ENCODE measurements around the gene KPNA4.

The KPNA4 gene

GRCh38 chr3:160475884-160476283 is 89.5 kb downstream of the KPNA4 start:
- TF ChIP-seq, protein P1, sequence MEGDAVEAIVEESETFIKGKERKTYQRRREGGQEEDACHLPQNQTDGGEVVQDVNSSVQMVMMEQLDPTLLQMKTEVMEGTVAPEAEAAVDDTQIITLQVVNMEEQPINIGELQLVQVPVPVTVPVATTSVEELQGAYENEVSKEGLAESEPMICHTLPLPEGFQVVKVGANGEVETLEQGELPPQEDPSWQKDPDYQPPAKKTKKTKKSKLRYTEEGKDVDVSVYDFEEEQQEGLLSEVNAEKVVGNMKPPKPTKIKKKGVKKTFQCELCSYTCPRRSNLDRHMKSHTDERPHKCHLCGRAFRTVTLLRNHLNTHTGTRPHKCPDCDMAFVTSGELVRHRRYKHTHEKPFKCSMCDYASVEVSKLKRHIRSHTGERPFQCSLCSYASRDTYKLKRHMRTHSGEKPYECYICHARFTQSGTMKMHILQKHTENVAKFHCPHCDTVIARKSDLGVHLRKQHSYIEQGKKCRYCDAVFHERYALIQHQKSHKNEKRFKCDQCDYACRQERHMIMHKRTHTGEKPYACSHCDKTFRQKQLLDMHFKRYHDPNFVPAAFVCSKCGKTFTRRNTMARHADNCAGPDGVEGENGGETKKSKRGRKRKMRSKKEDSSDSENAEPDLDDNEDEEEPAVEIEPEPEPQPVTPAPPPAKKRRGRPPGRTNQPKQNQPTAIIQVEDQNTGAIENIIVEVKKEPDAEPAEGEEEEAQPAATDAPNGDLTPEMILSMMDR (IDR thresholded peaks at IDR 0.05; ENCODE audit: extremely low read depth, insufficient read depth, missing control alignments): no peak
- in situ Hi-C loops (cut with MboI; ENCODE audit: low pct_unique_long_range_greater_than_20kb, low sequenced_read_pairs, unreplicated experiment): no loop called here
- DNase-seq (ENCODE audit: low spot score): no peak

DNA sequence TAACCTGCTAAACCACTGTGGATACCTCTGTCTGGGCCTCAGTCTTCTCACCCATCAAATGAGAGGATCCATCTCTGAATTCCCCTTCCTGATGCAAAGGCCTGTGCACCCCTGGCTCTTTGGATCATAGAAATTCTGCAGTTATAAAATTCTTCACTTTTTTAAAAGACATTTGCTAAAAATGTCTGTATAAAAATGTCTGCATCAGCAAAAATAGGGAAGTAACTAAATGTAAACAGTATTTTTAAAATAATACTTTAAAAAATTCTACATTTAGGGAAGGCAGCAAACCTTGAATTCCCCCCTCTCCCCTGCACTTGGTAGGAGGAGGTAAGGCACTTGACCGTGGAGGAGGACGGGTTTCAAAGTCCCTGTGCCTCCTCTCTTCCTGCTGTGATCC is 90.2 kb downstream of the KPNA4 start:
- no peak for DNase-seq (ENCODE audit: low spot score)
- TF ChIP-seq, protein P1 (IDR thresholded peaks at IDR 0.05; ENCODE audit: extremely low read depth, insufficient read depth, missing control alignments): no peak
- in situ Hi-C loops (cut with MboI; ENCODE audit: low pct_unique_long_range_greater_than_20kb, low sequenced_read_pairs, unreplicated experiment): no loop called here

GRCh38 chr3:160474416-160474838 is 90.9 kb downstream of the KPNA4 start:
- TF ChIP-seq, protein P1 (IDR thresholded peaks at IDR 0.05; ENCODE audit: extremely low read depth, insufficient read depth, missing control alignments): no peak
- no peak for DNase-seq (ENCODE audit: low spot score)
- in situ Hi-C loops (cut with MboI; ENCODE audit: low pct_unique_long_range_greater_than_20kb, low sequenced_read_pairs, unreplicated experiment): no loop called here

GRCh38 chr3:160473978-160474377 is 91.4 kb downstream of the KPNA4 start:
- no peak for DNase-seq (ENCODE audit: low spot score)
- in situ Hi-C loops (cut with MboI; ENCODE audit: low pct_unique_long_range_greater_than_20kb, low sequenced_read_pairs, unreplicated experiment): no loop called here
- TF ChIP-seq, protein P1 (IDR thresholded peaks at IDR 0.05; ENCODE audit: extremely low read depth, insufficient read depth, missing control alignments): no peak

- TF ChIP-seq, protein P1 (IDR thresholded peaks at IDR 0.05; ENCODE audit: extremely low read depth, insufficient read depth, missing control alignments): no peak
- no peak for DNase-seq (ENCODE audit: low spot score)
- in situ Hi-C loops (cut with MboI; ENCODE audit: low pct_unique_long_range_greater_than_20kb, low sequenced_read_pairs, unreplicated experiment): no loop called here
Measured at GRCh38 chr3:160473221-160473620, 92.2 kb downstream of the KPNA4 start.

DNA sequence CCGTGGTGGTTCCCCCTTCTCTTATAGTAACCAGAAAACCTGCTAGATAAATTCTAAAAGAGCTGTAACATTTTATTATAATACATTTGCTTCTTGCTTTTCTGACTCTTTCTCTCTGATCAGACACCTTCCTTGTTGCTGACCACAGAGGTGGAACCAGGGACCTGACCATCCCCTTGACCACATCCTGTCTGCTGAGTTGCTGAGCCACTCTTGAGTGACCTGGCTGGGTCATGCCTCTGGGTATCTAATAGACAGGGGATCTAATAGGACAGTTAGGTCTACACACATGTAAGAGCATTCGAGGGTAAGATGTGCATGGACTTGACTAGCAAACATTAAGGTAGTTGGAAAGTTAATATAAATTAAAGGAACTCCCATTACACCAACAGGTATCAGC is 93.0 kb downstream of the KPNA4 start:
- no peak for DNase-seq (ENCODE audit: low spot score)
- TF ChIP-seq, protein P1 (IDR thresholded peaks at IDR 0.05; ENCODE audit: extremely low read depth, insufficient read depth, missing control alignments): no peak
- in situ Hi-C loops (cut with MboI; ENCODE audit: low pct_unique_long_range_greater_than_20kb, low sequenced_read_pairs, unreplicated experiment): no loop called here

- in situ Hi-C loops (cut with MboI; ENCODE audit: low pct_unique_long_range_greater_than_20kb, low sequenced_read_pairs, unreplicated experiment): no loop called here
- no peak for DNase-seq (ENCODE audit: low spot score)
- TF ChIP-seq, protein P1 (IDR thresholded peaks at IDR 0.05; ENCODE audit: extremely low read depth, insufficient read depth, missing control alignments): no peak
Measured at GRCh38 chr3:160471892-160472291, 93.5 kb downstream of the KPNA4 start.
